ENCODE measurements around the gene PRKCSH.

Gene PRKCSH

DNA sequence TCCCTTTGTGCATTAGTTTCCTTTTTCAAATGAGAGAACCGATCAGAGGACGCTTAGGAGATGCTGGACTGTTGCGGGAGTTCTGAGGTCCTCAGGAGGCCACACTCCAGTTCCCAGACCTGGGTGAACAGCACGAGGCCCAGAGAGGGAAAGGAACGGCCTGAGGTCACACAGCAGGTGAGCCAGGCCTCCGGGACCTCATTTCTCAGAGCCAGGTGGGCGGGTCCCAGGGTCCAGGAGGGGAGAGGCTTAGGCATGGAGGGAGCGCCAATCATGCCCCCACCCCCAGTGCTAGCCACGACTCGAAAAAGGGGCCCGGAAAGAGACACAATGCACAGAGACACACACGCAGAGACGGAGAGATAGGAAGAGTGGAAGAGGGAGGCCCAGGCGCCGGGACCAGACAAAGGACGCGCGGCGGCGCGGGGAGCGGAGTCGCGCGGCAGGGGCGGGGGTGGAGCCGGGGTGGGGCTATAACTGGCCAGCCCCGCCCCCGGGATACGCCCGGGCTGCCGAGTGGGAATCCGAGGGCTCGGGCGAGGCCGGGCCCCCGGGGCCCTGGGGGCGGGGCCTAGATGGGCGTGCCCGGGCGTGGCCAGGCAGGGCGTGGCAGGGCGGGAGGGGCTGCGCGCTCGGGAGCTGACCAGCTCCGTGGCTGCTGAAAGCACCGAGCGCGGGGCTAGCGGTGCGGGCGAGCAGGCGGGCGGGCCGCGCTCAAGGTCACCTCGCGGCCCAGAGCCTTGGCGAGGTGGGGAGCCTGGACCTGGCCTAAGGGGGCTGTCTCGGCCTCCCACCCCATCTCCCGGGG, 43.9 kb downstream of the PRKCSH start:
- peak; percentile 97 for DNase-seq

DNA sequence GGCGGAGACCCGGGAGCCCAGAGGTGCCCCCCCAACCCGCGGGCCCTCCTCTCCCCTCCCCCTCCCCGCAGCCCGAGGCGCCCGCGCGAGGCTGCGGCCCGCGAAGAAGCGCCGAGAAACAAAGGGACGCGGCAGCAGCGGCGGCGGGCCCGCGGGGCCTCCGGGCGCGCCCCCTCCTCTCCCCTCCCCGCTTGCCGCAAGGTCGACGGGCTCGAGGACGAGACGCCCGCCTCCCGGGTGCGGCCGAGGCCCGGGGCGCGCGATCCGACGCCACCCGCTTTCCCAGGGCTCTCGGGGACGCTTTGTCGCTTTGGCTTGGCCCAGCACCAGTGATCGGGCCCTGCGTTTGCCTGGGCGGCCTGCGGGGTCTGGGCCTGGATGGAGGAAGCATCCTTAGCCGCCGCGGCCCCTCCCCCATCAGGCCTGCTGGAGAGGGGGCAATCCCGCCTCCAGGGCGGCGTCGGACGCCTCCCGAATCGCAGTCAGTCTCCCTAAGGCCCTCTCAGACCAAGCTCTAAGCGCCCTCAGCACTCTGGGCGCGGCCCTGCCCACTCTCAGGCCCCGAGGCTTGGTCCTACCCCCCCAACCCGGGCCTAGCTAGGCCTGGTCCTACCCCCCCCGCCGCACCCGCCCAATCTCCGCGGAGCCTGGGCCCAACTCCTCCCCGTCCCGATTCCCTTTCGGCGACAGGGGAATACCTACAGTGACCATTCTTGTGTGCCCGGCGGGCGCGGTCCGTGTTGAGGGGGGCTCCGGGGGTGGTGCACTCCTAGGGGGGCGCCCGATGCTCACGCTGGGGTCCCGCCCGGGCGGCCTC, 44.7 kb downstream of the PRKCSH start:
- peak; percentile 84 for DNase-seq

DNA sequence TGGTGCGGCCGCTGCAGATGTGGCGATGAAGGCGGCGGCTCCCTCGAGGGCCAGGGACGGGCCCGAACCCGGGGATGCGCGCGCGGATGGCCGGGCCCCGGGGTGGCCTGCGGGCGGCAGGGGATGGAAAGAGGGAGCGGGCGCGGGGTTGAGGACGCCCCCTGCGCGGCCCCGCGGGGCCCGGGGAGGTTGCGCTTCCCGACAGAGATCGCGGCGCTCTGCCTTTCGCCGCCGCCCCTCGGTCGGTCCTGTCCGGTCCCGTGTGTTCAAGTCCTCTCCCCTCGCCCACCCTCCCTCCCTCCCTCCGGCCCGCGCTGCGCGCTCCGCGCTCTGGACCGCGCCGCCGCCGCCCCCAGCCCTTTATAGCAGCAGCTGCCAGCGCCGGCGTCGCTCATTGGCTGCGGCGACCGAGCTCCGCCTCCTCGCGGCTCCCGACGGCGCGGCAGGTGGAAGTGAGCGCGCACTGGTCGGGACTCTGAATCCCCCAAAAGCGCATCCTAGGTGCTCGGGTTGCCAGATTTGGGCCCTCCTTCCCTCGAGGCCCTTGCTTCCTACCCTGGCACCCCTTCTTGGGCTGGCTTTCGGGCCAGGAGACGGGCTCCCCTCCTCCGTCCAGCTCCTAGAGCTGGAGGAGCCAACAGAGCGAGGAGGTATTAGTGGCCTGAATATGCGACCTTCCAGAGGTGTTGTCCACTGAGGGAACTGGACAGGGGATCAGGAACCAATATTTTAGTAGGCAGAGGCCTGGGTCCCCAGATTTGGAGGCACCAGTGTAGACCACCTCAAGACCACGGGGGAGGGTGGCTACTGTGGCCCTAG, 45.5 kb downstream of the PRKCSH start, which contains the start of gene ELAVL3:
ELAVL3 (minus strand) TSS at position 332 of the 819 bp plus-strand sequence. CDS start 438 bp downstream, outside the sequence.
- DNase-seq, result peak; percentile 88

DNA sequence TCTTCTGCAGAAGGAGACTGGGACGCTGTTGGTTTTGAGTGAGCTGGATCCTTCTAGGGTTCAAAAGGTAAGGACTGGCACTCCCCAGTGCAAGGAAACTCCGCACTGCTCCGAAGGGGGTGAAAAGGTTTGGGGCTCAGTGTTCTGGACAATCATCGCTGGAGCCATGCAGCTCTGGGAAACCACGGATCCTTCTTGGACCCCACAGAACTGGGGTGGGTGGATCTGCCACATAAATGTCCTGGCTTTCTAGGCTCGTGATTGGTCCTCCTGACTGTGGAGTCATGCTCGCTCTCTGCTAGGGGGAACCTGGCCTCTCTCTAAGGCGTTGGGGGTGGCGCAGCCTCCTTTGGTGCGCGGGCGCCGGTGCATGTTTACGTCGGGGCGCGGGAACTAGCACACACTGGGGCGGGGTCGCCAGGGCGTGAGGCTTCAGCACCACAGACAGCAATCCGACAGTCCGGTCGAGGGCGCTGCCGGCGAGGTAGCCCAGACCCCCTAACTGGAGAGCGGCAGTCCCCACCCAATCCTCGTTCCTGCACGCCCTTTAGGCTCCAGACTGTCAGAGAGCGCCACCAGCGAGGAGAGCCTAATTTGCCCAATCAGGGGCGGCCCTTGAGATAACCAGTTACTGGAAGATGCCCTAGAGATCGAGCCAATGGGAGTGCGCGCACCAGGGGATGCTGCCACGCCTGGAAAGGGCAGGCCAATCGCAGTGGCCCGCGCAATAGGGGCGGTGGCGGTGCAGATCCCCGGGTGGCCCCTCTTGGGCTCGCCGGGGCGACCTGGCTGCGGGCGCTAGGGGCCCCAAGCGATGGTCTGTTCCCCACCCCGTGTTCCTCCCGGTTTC, 46.3 kb downstream of the PRKCSH start:
- DNase-seq, result peak; percentile 99

DNA sequence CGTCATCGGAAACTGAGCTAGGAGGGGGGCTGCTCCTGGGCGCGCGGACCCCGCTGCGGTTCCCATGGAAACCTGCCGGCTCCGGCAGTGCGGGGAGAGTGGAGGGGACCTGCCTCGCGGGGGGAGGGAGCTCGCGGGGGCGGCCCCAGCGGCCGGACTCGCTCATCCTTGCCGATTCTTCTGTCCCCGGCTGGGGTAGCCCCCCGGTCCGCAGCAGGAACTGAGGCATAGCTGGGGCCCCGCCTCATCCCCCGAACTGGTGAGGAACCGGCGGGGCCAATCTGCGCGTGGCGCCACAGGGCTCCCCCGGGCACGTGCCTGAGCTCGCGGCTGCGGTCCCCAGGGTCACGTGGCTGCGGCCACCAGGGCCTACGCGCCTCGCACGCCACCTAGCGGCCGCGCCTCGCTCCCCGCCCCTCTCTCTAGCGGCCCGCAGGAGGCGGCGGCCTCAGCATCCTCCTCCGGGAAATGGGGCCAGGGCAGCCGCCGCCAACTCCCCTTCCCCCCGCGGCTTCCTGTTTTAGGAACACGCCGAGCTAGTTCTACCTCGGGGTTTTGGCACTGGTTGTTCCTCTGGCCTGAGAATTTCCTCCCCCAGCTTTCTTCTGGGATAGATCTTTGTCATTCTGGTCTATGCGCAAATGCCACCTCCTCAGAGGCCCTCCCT, 47.1 kb downstream of the PRKCSH start:
- peak; percentile 94 for DNase-seq

DNA sequence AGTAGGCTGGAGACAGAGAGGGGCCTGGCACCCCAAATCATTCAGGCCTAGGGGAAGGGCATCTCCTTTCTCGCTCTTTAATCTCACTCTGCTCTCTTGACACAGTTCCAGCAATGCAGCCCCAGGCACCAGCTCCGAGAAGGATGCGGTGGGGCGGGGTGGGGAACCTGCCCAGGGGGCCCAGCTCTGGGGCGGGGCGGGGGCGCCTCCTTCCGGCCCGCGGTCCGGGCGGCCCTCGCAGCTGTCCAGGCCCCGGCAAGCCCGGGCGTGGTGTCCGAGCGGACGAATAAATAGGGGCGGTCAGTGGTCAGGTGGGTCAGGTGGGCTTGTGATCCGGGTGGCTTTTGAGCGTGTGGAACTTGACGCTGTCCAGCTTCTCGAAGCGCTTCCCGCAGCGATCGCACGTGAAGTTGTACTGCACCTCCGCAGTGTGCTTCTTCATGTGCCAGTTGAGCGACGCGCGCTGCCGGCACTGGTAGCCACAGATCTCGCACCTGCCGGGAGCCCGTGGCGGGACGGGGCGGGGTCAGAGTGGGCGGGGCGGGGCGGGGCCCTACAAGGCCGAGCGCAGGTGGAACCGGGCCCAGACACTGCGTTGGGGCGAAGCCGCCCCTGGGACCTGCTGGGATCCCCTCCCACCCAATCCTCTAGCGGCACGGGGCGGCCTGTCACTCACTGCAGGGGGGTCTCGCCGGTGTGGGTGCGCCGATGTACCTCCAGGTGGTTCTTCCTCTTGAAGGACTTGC, 48.1 kb downstream of the PRKCSH start:
- no peak for DNase-seq

DNA sequence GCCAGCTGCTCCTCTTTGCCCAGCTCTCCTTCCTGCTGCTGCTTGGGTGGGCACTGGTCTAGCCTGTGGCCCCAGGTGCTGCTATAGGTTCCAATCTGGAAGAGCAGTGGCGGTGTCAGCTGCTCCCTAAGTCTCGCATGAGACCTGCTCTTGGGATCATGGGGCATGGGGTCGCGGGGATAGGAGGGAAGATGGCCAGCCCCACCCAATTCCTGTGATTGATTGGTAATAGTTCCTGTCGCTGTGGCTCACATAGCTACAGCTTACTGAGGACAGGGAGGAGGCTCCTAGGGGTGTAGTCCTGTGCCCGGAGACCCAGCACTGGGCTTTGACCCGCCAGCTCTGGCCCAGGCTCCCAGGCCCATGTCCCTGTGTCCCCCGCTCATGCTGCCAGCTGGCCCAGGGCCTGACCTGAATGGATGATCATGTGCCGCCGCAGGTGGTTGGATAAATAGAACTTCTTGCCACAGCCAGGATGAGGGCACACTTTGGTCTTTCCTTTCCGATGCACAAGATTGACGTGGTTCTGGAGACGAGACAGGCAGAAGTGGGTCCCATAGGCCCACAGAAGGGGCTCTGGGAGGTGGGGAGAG, 49.9 kb downstream of the PRKCSH start:
- no peak for DNase-seq

DNA sequence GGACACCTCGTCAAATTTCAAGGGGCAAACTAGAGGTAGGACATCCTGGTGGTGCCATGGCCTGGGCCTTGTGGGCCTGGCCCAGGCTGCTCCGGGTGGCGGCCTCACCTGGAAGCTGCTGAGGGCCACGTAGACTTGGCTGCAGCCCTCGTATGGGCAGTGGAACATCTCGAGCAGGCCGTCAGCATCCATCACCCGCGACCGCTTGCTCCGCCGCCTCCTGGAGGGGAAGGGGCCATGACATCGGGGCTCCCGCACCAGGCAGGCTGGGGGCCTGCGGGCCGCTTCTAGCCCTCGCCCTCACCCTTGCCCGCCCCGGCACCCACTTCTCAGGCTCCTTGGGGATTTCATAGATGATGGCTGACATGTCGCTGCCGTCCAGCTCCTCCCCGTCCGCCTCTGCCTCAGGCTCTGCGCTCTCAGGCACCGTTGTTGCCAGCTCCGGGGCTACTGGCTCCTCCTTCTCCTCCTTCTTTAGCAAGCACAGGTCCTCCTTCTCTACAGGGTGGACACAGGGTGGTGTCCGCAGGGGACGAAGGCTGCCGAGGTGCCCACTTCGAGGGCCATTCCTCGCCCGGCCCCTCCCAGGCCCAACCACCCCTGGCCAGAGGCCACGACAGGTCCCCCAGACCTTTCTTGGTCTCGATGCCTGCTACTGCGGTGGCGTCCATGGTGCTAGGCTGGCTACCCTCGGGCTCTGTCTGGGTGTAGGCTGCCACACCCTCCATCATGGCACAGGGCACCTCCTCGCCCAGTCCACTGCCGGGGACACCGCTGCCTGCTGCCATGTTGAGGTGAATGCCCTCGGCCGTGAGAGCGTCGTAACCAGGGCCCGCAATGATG, 51.4 kb downstream of the PRKCSH start:
- no peak for DNase-seq

DNA sequence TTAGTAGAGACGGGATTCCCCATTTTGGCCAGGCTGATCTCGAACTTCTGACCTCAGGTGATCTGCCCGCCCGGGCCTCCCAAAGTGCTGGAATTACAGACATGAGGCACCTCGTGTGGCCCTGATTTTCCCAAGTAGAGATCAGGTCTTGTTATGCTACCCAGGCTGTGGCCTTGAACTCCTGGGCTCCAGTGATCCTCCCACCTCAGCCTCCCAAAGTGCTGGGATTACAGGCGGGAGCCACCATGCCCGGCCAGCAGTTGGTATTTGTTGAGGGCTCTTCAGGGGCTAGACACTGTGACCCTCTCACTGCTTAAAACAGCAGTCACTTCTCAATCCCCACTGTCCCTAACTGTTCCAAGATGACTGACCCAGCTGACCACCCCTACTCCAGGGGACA, 53.9 kb downstream of the PRKCSH start:
- no peak for DNase-seq

DNA sequence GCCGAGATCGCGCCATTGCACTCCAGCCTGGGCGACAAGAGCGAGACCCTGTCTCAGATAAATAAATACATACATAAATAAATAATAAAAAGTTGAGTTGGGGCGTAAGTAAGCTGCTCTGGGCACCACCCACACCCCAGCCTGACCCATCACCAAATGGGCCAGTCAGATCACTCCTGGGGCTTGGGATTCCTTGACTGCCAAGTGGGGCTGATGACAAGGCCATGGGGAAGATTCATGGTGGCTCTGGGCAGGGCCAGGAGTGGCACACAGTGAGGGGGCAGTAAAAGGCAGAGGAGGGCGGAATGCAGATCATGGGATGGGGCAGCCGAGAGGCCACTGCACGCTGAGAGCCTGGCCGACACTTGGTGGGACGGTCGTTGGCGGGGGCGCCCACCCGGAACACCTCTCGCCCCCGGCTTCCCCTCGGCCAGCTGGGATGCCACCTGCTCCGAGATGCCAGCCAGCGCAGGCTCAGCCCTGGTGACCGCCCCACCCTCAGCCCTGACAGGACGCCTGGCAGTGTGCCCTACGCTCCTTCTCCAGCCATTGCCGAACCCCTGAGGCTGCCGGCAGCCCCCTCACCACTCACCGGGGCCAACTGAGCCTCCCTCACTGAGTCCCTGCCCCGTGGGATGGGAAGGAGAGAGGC, 59.3 kb downstream of the PRKCSH start:
- DNase-seq, result no peak

DNA sequence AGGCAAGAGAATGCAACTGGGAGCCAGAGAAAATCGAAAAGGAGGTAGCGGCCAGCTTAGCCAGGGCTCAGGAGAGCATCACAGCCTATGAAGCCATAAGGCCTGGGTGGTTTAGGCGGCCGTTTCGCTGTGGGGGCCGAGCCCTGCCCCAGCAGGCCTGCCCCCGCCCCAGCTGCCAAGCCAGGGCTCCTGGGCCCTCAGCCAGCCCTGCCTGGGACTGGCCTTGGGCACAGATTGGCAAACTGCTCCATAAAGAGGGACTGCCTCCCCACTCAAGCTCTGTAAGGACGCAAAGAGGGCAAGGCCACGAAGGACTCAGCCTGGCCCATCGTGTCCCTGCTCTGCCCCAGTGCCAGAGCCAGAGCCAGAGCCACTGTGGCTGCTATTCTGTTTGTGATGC, 60.0 kb downstream of the PRKCSH start:
- no peak for DNase-seq

DNA sequence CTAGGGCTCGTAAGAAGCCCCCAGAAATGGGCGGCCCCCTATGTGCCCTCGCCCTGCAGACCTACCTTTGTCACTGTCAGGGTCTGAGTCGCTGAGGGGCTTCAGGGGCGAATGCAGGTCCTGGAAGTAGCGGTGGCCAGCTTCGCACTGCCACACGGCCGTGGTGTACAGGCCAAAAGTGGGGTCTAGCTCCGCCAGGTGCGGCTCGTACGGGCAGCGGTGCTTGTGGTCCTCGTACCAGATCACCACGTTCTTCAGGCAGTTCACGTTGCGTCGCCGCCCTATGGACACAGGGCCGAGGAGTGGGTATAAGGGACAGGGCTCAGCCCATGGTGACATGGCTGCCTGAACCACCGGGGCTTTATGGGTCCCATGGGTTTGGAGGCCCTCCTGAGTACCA, 60.5 kb downstream of the PRKCSH start:
- no peak for DNase-seq

DNA sequence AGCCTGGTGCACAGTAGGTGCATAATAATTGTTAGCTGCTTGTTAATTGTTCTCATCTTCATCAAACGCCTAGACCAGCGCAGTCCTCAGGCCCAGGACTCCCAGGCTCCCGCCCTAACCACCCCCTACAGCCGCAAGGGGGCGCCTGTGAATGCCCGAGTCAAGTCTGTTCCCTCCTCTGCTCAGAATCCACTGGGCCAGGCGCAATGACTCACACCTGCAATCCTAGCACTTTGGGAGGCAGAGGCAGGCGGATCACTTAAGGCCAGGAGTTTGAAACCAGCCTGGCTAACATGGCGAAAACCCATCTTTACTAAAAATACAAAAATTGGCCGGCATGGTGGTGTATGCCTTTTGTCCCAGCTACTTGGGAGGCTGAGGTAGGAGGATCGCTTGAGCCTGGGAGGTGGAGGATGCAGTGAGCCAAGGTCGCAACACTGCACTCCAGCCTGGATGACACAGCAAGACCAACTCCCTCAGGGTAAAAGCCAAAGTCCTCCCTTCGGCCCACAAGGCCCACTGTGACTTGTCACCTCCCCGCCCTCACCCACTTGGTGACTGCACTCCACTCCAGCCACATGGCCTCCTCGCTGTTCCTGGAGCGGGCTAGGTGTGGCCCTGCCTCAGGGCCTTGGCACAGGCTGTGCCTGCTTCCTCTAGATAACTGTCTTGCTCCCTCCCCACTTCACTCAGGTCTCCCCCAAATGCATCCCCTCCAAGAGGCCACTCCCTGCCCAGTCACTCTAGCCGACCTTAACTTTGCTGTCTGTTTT, 61.1 kb downstream of the PRKCSH start:
- peak; percentile 77 for DNase-seq

DNA sequence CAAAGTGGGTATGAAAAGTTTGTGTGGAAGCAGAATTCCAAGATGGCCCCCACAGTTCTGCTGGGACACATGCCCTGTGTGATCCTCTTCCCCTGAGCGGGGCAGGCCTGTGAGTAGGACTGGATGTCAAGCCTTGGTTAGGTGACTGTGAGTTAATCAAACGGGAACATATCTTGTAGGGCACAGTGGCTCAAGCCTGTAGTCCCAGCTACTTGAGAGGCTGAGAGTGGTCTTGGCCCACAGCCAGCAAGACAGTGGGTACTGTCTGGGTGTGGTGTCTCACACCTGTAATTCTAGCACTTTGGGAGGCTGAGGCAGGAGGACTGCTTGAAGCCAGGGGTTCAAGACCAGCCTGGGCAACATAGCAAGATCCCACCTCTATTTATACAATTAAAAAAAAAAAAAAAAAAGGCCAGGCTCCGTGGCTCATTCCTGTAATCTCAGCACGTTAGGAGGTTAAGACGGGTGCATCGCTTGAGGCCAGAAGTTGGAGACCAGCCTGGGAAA, 63.8 kb downstream of the PRKCSH start:
- DNase-seq, result no peak

DNA sequence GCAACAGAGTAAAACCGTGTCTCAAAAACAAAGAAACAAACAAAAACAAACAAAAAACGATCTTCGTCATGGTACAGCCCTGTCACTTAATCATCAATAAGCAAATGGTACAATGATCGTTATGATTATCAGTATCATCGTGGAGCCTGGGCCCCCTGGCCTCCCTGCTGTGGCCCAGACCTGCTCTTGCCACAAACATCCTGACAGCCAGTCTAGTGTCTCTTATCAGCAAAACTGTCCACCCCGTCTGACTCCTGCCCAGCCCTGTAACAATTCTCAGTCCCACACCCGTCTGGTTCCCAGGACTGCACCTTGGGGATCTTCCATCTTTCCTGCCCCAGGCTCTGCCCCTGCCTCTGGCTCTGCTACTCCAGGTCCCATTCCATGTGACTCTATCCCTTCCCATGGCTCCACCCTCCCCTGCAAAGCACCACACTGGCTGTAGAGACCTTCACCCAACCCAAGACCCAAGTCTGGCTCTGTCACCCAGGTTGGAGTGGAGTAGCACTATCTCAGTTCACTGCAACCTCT, 64.5 kb downstream of the PRKCSH start:
- DNase-seq, result no peak
